ENCODE data around the gene APBB2.
A peak's percentile ranks its signal among the peaks of the same experiment; 100 is the strongest.

APBB2 gene

GRCh38 chr4:41214136-41214824 is at the start of gene APBB2:
APBB2 (minus strand) TSS chr4:41214542; CDS start chr4:41033254, 181,288 bp downstream.
- peak; percentile 98 for DNase-seq

DNA sequence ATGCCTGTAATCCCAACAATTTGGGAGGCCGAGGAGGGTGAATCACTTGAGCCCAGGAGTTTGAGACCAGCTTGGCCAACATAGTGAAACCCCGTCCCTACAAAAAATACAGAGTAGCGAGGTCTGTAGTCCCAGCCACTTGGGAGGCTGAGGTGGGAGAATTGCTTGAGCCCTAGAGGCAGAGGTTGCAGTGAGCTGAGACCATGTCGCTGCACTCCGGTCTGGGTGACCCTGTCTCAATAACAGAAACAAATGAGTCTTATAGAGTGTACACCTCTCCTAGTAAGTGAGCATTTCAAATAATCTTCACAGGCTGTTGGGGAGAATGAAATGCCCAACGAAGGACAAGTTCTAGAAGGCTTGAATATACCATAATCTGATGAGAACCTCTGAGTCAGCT is 47.9 kb upstream of the APBB2 start:
- DNase-seq = no peak

DNA sequence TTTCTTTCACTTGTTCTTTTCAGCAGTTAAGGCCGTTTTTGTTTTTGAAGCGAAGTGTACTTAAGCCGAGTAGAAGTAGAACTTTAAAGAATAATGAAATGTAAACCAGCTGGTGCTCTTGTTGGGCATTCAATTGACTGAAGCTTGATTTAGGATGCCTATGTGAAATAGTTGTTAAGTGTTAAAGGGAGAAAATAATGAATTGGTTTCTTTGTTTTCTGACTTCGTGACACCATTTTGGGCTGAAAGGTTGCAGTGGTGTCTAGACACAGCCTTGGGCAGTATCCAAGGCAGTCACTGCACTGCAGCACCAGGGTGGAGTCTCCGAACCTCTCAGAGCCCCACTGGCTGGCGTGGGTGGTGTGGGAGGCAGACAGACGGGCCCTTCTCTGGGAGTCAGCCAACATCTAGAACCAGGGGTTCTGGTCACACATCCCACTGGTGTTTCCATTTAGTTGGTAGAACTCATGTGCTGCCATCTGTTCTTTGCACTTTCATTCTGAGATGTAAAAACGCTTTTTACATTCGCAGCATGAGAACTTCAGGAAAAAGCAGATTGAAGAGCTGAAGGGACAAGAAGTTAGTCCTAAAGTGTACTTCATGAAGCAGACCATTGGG is 45.9 kb upstream of the APBB2 start:
- DNase-seq = no peak

DNA sequence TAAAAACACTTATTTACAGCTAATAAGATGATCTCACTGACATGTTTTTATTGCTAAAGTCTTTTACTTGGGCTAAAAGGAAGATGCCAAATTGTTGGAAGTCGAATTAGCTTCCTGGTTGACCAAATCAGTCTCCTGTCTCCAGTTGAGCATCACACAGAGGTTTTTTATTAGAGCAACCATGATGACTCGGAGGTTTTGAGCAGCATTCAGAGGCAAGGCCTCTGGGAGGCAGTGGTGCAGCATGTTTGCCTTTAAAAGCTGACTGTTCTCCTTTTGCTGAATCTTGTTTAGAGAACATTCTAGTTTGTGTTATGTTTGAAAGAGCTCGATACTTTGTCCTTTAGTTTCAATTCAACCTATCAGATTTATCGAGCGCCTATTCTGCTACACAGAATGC is 44.4 kb upstream of the APBB2 start:
- peak; percentile 49 for DNase-seq

DNA sequence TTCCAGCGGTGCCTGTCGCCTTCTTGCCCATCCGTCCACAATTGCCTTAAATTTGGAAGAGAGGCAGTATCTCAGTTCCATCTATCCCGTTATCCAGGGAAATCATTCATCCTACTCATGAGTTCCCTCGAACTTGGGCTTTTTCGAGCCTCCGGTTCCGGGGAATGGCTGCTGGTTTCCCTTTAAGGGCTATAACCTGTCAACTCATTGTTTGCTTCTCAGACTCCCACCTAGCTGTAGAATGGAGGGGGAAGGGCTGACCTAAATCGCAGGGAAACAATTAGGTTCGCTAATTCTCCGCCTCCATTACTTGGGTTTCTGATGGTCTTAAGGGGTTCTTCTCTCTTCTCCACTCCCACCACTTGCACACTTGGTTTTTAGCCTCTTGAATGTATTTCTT is 43.6 kb upstream of the APBB2 start:
- no peak for DNase-seq

- peak; percentile 56 for DNase-seq
Measured at GRCh38 chr4:41257257-41257901, 43.0 kb upstream of the APBB2 start.

DNA sequence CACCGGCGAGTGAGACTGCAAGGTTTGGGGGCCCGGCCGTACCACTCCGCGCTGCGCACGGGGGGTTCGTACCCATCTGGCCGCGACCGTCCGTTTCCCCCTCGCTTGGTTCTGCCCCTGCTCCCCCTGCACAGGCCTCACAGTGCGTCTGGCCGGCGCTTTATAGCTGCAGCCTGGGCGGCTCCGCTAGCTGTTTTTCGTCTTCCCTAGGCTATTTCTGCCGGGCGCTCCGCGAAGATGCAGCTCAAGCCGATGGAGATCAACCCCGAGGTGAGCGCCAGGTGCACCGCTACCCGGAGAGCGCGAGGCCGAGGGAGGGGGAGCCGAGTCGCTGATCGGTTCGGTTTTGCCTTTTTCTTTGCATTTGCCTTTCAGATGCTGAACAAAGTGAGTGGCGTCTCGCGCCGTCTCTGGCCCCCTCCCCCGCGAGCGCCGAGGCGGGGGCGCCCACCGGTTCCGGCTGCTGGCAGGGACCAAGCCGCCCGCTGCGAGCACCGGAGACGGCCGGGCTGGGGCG is 42.5 kb upstream of the APBB2 start, which contains the start of gene UCHL1:
Gene UCHL1 (plus strand): TSS at position 189 of the 517 bp plus-strand sequence. CDS start 49 bp downstream, at position 238.
- DNase-seq = peak; percentile 83

GRCh38 chr4:41256131-41256739 is 41.9 kb upstream of the APBB2 start:
- DNase-seq = no peak

DNA sequence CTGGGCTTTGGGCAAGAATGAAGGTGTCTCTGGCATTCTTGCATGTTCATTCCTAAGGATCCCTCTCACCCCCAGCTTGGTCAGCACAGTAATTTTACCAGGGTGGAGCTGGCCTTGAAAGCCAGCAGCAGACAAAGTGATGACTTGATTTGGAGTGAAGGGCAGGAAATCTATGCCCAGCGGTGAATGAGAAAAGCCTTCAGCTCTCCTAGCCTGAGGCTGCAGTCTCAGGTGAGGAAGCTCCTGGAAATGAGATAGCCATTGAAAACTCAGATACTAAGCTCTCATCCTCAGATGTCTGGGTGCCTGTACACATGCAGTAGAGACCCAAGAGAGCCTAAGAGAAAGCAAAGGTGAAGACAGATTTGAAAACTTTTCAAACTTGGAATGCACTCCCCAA is 31.6 kb upstream of the APBB2 start:
- no peak for DNase-seq

- no peak for DNase-seq
Measured at GRCh38 chr4:41241919-41242318, 27.6 kb upstream of the APBB2 start.

DNA sequence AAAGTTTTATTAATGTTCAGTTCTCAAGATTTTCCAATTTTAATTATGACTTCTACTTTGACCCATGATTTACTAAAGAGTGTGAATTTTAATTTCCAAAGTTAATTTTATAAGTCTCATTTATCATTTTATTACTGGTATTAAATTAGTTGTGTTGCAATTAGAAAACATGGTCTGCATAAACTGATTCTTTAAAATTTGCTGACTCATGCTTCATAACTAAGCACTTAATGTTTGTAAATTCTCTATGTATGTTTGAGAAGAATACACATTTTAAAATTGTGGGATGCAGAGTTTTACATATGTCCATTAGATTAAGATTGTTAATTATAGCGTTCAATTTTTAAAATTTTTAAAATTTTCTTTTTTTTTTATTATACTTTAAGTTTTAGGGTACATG is 22.2 kb upstream of the APBB2 start:
- no peak for DNase-seq

GRCh38 chr4:41236032-41236431 is 21.7 kb upstream of the APBB2 start:
- DNase-seq = no peak

DNA sequence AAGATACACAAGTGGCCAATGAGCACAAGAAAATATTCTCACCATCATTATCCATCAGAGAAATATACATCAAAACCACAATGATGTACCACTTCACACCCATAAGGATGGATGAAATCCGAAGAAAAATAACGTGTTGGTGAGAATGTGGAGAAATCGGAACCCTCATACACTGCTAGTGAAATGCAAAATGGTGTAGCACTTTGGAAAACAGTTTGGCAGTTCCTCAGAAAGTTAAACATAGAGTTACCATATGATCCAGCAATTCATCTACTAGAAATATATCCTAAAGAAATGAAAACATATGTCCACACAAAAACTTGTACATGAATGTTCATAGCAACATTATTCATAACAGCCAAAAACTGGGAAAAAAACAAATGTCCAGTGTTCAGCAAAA is 18.5 kb upstream of the APBB2 start:
- DNase-seq = no peak

- DNase-seq = no peak
Measured at GRCh38 chr4:41232406-41232805, 18.1 kb upstream of the APBB2 start.

- DNase-seq = no peak
Measured at GRCh38 chr4:41227902-41228301, 13.6 kb upstream of the APBB2 start.

- DNase-seq = no peak
Measured at GRCh38 chr4:41221850-41222645, 7.7 kb upstream of the APBB2 start.

GRCh38 chr4:41219421-41219950 is 5.1 kb upstream of the APBB2 start:
- DNase-seq = no peak

DNA sequence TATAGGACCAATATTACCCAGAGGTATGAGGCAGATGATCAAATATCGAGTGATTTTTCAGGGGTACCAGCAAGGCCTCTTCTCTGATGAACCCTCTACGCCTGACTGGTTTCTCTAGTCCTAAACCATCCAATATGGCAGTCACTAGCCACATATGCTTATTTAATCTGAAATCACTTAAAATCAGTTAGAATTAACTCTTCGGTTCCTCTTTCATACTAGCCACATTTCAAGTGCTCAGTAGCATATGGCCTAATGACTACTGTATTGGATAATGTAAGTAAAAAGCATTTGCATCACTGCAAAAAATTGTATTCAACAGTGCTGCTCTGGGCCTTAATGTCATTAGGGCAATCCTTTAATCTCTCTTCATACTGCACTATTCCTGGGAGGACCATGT is 4.4 kb upstream of the APBB2 start:
- DNase-seq = no peak

DNA sequence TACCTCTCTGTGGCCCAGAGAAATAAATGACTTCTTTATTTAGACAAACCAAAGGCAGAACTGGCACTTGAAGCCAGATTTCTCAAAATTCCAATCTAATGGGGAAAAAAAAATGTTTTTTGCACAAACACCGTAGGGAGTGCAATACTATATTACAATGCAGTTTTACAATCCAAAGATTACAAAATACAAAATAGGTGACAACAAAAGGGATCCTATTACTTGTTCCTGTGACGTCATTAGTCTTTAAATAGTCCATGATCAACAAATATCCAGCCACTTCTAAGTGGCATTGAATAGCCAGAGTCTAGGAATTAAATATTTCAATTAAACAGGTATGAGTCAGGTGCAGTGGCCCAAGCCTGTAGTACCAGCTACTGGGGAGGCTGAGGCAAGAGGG is 3.0 kb upstream of the APBB2 start:
- no peak for DNase-seq

- DNase-seq = no peak
Measured at GRCh38 chr4:41217020-41217333, 2.6 kb upstream of the APBB2 start.

DNA sequence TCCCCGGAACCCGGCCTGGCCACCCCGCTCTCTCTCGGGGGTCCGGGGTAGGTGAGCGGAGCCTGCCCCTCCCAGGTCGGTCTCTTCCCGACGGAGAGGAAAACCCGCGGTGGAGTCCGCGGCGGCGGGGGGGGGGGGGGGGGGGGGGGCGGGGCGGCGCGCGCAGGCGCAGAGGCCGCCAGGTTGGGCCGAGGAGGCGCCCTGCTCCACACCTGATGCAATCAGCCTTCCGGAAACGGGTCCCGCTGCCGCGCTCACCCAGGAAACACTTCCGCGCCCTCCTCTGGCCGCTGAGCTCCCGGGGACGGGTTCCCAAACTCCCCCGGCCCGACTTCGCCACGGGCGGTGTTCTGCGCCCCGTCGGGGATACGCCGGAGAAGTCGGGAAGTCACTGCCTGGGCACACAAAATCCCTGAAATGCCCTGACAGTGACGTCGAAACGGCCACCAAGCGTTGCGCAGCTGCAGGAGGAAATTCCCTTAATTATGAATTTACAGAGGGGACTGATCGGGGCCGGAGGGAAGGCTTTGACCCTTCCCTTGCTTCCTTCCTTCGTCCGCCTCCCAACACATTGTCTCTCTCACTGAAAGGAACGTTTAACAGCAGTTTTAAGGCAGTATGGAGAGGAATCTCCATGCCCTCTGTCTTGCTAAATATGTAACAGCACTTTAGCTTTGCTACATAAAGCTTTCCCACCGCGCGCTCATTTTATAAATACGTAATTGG is 2.1 kb upstream of the APBB2 start:
- DNase-seq = peak; percentile 84

- DNase-seq = no peak
Measured at GRCh38 chr4:41215969-41216293, 1.6 kb upstream of the APBB2 start.
